ENCODE measurements around the gene DNAJB4. TPM values are rescaled to one million over a fixed set of nuclear protein-coding genes. Genes with fewer than 3 reads are reported as not detected.

DNAJB4 gene
- total and polyA plus RNA-seq, 2 donors (not counting 1 experiment from before 2014, with no cell fraction given): 3.6 to 17.0 TPM

GRCh38 chr1:77991638-77992037, 13.1 kb upstream of the DNAJB4 start:
- intact Hi-C loops (cut with micrococcal nuclease): no loop called here
- CTCF ChIA-PET: no interaction called here
- no peak for ATAC-seq (ENCODE audit: low read depth)

GRCh38 chr1:77994117-77994705, 10.5 kb upstream of the DNAJB4 start:
- ATAC-seq (ENCODE audit: low read depth) (no peak), DNase-seq (no peak)
- H3K79me2 ChIP-seq (ENCODE audit: control insufficient read depth, insufficient read depth, low read length): peaks cover 45% of the 10 kb centered on the region
- CTCF ChIA-PET: interaction anchor here (1.6 to 1.9 kb wide), 2 partner anchors 9 to 11 kb away, joined by 6 read pairs; partner anchors contain the start of gene DNAJB4
- H4K20me1 ChIP-seq (ENCODE audit: control insufficient read depth, insufficient read depth, low read length, poor library complexity, severe bottlenecking): no peaks in the 10 kb centered on the region
- Mint-ChIP-seq H3K4me1 (peaks cover 8% of the 10 kb centered on the region), H3K27ac (no peak overlapping the region), H3K4me3 (no peak overlapping the region), H3K27me3 (no peaks in the 10 kb centered on the region), H3K9me3 (ENCODE audit: insufficient read depth) (no peaks in the 10 kb centered on the region)
- POLR2A ChIA-PET: interaction anchor here (0.7 kb wide), 1 partner anchor 15 kb away, joined by 4 read pairs; no protein-coding TSS in a partner anchor
- no peaks in the 10 kb centered on the region for H3K4me1 ChIP-seq (ENCODE audit: control insufficient read depth in 2 of 2, insufficient read depth in 2 of 2, low read length in 2 of 2)
- WGBS (ENCODE audit: insufficient coverage): no CpG with 5 or more reads among the region's 3 CpGs
- H3K9me3 ChIP-seq (ENCODE audit: control extremely low read depth in 1 of 3, control insufficient read depth in 2 of 3, insufficient read depth in 1 of 3, low read length in 2 of 3): no peaks in the 10 kb centered on the region
- no peak overlapping the region for H2AFZ ChIP-seq (ENCODE audit: insufficient read depth, low read depth, low read length, poor library complexity, severe bottlenecking)
- intact Hi-C loops (cut with micrococcal nuclease): no loop called here
- H3K36me3 ChIP-seq (replicated peaks in 1 of 2; ENCODE audit: control extremely low read depth in 1 of 2, control insufficient read depth in 1 of 2, extremely low read depth in 1 of 2, insufficient read depth in 2 of 2, low read length in 1 of 2): no peaks in the 10 kb centered on the region
- TF ChIP-seq EZH2 (IDR thresholded peaks at IDR 0.05; ENCODE audit: borderline replicate concordance, insufficient read depth, low read depth, low read length, poor library complexity, severe bottlenecking) (no peak), CTCF (IDR thresholded peaks at IDR 0.05) (no peak)
- H3K27ac ChIP-seq (ENCODE audit: low read length in 2 of 2): no peak overlapping the region
- no peaks in the 10 kb centered on the region for H3K27me3 ChIP-seq (replicated peaks in 1 of 4; ENCODE audit: control extremely low read depth in 1 of 4, control insufficient read depth in 3 of 4, insufficient read depth in 4 of 4, low read length in 3 of 4)
- H3K9ac ChIP-seq (ENCODE audit: low read length): no peak overlapping the region
- H3K4me3 ChIP-seq (ENCODE audit: control extremely low read depth in 1 of 5, extremely low read depth in 1 of 5, insufficient read depth in 1 of 5, low read depth in 2 of 5, low read length in 4 of 5): no peak overlapping the region
- no peak overlapping the region for H3K4me2 ChIP-seq (replicated peaks; ENCODE audit: low read depth, low read length, poor library complexity, severe bottlenecking)

More at GRCh38 chr1:77991638-77992037, 13.1 kb upstream of the DNAJB4 start:
- Histone ChIP-seq H4K20me1 (ENCODE audit: control insufficient read depth, insufficient read depth, low read length, poor library complexity, severe bottlenecking) (no peaks in the 10 kb centered on the region), H3K9ac (ENCODE audit: low read length) (no peak overlapping the region), H3K27me3 (replicated peaks in 1 of 4; ENCODE audit: control extremely low read depth in 1 of 4, control insufficient read depth in 3 of 4, insufficient read depth in 4 of 4, low read length in 3 of 4) (no peaks in the 10 kb centered on the region), H3K27ac (ENCODE audit: low read length in 2 of 2) (no peak overlapping the region), H2AFZ (ENCODE audit: insufficient read depth, low read depth, low read length, poor library complexity, severe bottlenecking) (no peak overlapping the region), H3K4me1 (ENCODE audit: control insufficient read depth in 2 of 2, insufficient read depth in 2 of 2, low read length in 2 of 2) (no peaks in the 10 kb centered on the region), H3K4me2 (replicated peaks; ENCODE audit: low read depth, low read length, poor library complexity, severe bottlenecking) (no peak overlapping the region), H3K9me3 (ENCODE audit: control extremely low read depth in 1 of 3, control insufficient read depth in 2 of 3, insufficient read depth in 1 of 3, low read length in 2 of 3) (no peaks in the 10 kb centered on the region), H3K4me3 (ENCODE audit: control extremely low read depth in 1 of 5, extremely low read depth in 1 of 5, insufficient read depth in 1 of 5, low read depth in 2 of 5, low read length in 4 of 5) (no peak overlapping the region), H3K79me2 (ENCODE audit: control insufficient read depth, insufficient read depth, low read length) (peaks cover 52% of the 10 kb centered on the region), H3K36me3 (replicated peaks in 1 of 2; ENCODE audit: control extremely low read depth in 1 of 2, control insufficient read depth in 1 of 2, extremely low read depth in 1 of 2, insufficient read depth in 2 of 2, low read length in 1 of 2) (no peaks in the 10 kb centered on the region)
- H3K4me3 Mint-ChIP-seq: no peak overlapping the region
- POLR2A ChIA-PET: no interaction called here
- no peak overlapping the region for H3K27ac Mint-ChIP-seq
- DNase-seq: no peak
- no peaks in the 10 kb centered on the region for H3K9me3 Mint-ChIP-seq (ENCODE audit: insufficient read depth)
- TF ChIP-seq EZH2 (IDR thresholded peaks at IDR 0.05; ENCODE audit: borderline replicate concordance, insufficient read depth, low read depth, low read length, poor library complexity, severe bottlenecking) (no peak), CTCF (IDR thresholded peaks at IDR 0.05) (no peak)
- no peaks in the 10 kb centered on the region for H3K27me3 Mint-ChIP-seq
- peaks cover 13% of the 10 kb centered on the region for H3K4me1 Mint-ChIP-seq

Measured in B cell (primary cell).